Body of pancreas (tissue), 4 donors: Measurements from ENCODE around the gene AFF3. TPM values are rescaled to one million over a fixed set of nuclear protein-coding genes. Genes with fewer than 3 reads are reported as not detected.

Experiments used
- ATAC-seq: fragments of 150-250 bp; one replicate; pipeline ENCODE4 v1.9.1; 2016
- DNase-seq, 4 donors: peaks; one replicate each; pipeline ENCODE4 v3.0.0-alpha.2; 2019
- H3K27ac ChIP-seq, 4 donors: fragments of 200-600 bp; sonication (generic); 1 replicate in 3 of 4; 2 replicates in 1 of 4; pipeline versions ENCODE4 v1.5.1 to v1.6.1; 2016 to 2019; ENCODE audit warnings: mild to moderate bottlenecking in 1 of 4, mixed read lengths in 1 of 4, moderate library complexity in 1 of 4
- H3K27me3 ChIP-seq, 2 donors: fragments of 200-600 bp; sonication (generic); one replicate each; pipeline ENCODE4 v1.6.0; 2016; ENCODE audit warnings: mild to moderate bottlenecking in 1 of 2
- H3K36me3 ChIP-seq, 2 donors: fragments of 200-600 bp; sonication (generic); replicated peaks in 1 of 2; 2 replicates each; pipeline ENCODE4 v1.5.1; 2016; ENCODE audit warnings: low read depth in 2 of 2; ENCODE audit not compliant: insufficient read depth in 1 of 2
- H3K4me1 ChIP-seq: fragments of 200-600 bp; sonication (generic); one replicate; pipeline ENCODE4 v1.6.0; 2016
- H3K4me3 ChIP-seq, 2 donors: fragments of 200-600 bp; sonication (generic); 1 replicate in 1 of 2; 2 replicates in 1 of 2; pipeline ENCODE4 v1.5.1; 2016 to 2019
- H3K9me3 ChIP-seq, 3 donors: fragments of 200-600 bp; sonication (generic); 1 replicate in 2 of 3; 2 replicates in 1 of 3; pipeline ENCODE4 v1.5.1; 2016
- POLR2A ChIP-seq, 3 donors: fragments of 450-650 bp; IDR thresholded peaks; one replicate each; pipeline ENCODE4 v1.6.1; 2016; ENCODE audit warnings: antibody characterized with exemption in 3 of 3, mild to moderate bottlenecking in 2 of 3
- WGBS, 2 donors: methylation state at CpG; one replicate each; pipeline ENCODE4 v1.1.5; 2017; 5-methylcytosine and 5-hydroxymethylcytosine counted together
- intact Hi-C: fragments of 100-400 bp; cut with DNase I; formaldehyde crosslinking; loops from one replicate; pipeline ENCODE4 v1.15.1; 2023
- total RNA-seq, 2 donors: library from RNA; depleted of rRNA; stranded (reverse); fragments of >200 nt; gene quantifications; one replicate each; pipeline ENCODE4 v1.1.0, GENCODE V29; 2016
- TF ChIP-seq, protein P1 (sequence below), 7 experiments: fragments of 450-650 bp in 4 of 7; fragments of 200-600 bp in 3 of 7; sonication (generic) in 3 of 7; IDR thresholded peaks; one replicate each; pipeline ENCODE4 v1.5.1; 2016 to 2019; ENCODE audit warnings: antibody characterized with exemption in 7 of 7

The AFF3 gene
- total RNA-seq, 2 donors from 2014 or later, result 0.52 to 0.99 TPM

DNA sequence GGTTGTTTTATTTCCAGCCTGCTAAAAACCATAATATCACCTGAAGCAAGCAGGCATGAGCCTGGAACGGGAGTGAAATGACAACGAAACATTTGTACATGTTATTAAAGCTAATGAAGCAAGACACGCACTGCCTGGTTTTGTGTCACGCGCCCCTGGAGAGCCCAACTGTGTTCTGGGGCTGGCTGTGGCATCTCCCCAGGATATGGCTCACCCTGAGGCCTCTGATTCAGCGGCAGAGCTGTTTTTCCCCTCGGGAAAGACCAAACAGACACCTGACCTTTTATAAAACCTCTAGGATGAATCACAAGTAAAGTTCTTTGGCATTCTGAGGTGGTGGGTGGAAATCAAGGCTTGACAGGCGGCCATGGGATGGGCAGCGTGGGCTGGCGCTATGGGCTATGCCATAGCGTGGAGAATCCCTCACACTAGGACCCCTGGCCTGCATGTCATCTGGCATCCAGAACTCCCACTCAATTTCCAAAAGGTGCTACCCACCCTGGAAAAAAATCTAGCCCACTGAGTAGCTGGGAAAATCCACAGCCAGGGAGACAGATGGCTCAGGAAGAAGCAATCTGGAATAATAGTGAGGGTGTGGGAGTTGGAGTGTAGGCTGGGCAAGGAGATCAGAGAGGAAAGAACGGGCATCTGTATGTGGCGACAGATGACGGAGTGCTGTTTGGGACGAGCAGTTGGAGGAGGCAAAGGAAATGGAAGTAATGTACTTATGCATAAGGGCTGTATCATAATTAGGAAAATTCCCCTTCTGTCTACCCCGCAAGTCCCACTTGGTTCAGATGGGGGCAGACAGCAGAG lies 262.0 kb downstream of the AFF3 start:
- 87 to 89% methylated on average over 15 to 16 of the region's 16 CpGs for WGBS, 2 donors
- H3K4me3 ChIP-seq, result no peak overlapping the region
- H3K36me3 ChIP-seq, result no peaks in the 10 kb centered on the region
- no peaks in the 10 kb centered on the region for H3K27me3 ChIP-seq
- TF ChIP-seq, protein P1, sequence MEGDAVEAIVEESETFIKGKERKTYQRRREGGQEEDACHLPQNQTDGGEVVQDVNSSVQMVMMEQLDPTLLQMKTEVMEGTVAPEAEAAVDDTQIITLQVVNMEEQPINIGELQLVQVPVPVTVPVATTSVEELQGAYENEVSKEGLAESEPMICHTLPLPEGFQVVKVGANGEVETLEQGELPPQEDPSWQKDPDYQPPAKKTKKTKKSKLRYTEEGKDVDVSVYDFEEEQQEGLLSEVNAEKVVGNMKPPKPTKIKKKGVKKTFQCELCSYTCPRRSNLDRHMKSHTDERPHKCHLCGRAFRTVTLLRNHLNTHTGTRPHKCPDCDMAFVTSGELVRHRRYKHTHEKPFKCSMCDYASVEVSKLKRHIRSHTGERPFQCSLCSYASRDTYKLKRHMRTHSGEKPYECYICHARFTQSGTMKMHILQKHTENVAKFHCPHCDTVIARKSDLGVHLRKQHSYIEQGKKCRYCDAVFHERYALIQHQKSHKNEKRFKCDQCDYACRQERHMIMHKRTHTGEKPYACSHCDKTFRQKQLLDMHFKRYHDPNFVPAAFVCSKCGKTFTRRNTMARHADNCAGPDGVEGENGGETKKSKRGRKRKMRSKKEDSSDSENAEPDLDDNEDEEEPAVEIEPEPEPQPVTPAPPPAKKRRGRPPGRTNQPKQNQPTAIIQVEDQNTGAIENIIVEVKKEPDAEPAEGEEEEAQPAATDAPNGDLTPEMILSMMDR (IDR thresholded peaks at IDR 0.05), result no peak
- intact Hi-C loops, result no loop called here
- H3K4me1 ChIP-seq, result peaks cover 9% of the 10 kb centered on the region
- no peaks in the 10 kb centered on the region for H3K9me3 ChIP-seq
- DNase-seq (no peak), ATAC-seq (no peak)
- H3K27ac ChIP-seq, result no peak overlapping the region

- H3K27me3 ChIP-seq, result no peaks in the 10 kb centered on the region
- 36 to 45% methylated on average over 4 of the region's 4 CpGs for WGBS, 2 donors
- H3K4me1 ChIP-seq, result peaks cover 9% of the 10 kb centered on the region
Observed at GRCh38 chr2:99879481-99879880, 262.9 kb downstream of the AFF3 start.

DNA sequence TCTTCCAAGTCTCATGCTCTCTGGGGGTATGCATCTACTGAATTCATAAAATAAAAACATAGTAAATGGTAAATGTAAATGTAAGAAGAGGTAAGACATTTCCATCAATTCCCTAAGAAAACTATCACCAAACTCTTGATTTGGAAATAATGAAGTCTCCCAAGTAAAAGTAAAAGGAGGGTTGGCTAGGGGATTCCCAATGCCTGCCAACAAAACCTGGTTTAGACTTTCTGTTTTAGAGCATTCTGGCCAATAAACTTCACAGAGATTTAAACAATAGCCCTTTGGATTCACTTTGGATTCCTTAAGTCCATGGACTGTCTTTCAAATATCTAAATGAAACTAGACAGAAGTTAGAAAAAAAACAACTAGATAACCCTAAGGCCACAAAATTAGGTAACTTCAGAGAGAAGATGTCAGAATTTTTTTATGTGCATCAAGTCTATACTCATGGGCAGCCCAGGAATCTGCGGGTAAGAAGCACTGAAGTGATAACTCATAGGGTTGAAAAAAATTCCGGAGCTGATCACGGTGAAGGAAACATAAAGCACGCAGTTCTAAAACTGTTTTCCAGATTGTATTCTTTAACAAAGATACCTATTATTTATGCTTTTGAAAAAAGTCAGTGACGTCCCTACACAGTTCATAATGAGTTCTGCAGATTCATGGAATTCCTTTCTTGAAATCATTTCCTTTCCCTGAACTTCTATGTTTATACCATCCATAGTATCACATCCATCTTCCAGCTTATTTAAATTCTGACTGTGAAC lies 263.6 kb downstream of the AFF3 start:
- no peak overlapping the region for H3K4me3 ChIP-seq
- H3K4me1 ChIP-seq, result peaks cover 9% of the 10 kb centered on the region
- no peak overlapping the region for H3K27ac ChIP-seq
- no peak for DNase-seq
- no peaks in the 10 kb centered on the region for H3K36me3 ChIP-seq
- no peaks in the 10 kb centered on the region for H3K9me3 ChIP-seq
- WGBS, 2 donors, result 61 to 69% methylated on average over 5 of the region's 5 CpGs
- no peak for TF ChIP-seq POLR2A (IDR thresholded peaks at IDR 0.05)
- TF ChIP-seq, protein P1 (IDR thresholded peaks at IDR 0.05), result no peak
- intact Hi-C loops, result no loop called here
- ATAC-seq, result no peak
- H3K27me3 ChIP-seq, result no peaks in the 10 kb centered on the region

More at GRCh38 chr2:99879481-99879880, 262.9 kb downstream of the AFF3 start:
- no peak for TF ChIP-seq POLR2A (IDR thresholded peaks at IDR 0.05)
- TF ChIP-seq, protein P1 (IDR thresholded peaks at IDR 0.05), result no peak
- intact Hi-C loops, result no loop called here
- H3K4me3 ChIP-seq, result no peak overlapping the region
- no peak overlapping the region for H3K27ac ChIP-seq
- H3K36me3 ChIP-seq, result no peaks in the 10 kb centered on the region
- ATAC-seq (no peak), DNase-seq (no peak)
- no peaks in the 10 kb centered on the region for H3K9me3 ChIP-seq

DNA sequence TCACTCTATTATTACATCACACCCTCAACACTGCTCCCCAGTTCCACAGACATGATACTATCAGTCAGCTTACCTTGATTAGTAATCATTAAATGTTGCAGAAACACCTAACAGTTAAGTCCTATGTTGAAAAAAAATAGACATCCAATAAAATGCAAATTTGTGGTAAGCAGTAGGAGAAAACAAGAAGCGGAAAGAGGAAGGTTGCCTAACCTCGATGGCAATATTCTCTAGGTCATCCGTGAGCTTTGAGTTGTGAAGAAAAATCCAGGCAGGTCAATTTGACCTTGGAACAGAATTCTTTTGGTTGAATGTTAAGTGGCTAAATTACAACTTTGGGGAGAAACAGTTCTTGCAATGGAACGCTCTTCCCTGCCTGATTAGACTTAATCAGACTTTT lies 264.4 kb downstream of the AFF3 start:
- ATAC-seq, result no peak
- Histone ChIP-seq H3K4me1 (peaks cover 9% of the 10 kb centered on the region), H3K4me3 (no peak overlapping the region), H3K27me3 (no peaks in the 10 kb centered on the region), H3K9me3 (no peaks in the 10 kb centered on the region), H3K36me3 (no peaks in the 10 kb centered on the region), H3K27ac (no peak overlapping the region)
- no peak for DNase-seq
- intact Hi-C loops, result no loop called here
- TF ChIP-seq, protein P1 (IDR thresholded peaks at IDR 0.05), result no peak
- TF ChIP-seq POLR2A (IDR thresholded peaks at IDR 0.05), result no peak
- WGBS, 2 donors, result 61 to 83% methylated on average over 4 of the region's 4 CpGs
